ENCODE data around the gene ERRFI1.

The ERRFI1 gene

GRCh38 chr1:8019229-8019620 lies 6.9 kb downstream of the ERRFI1 start:
- DNase-seq (ENCODE audit: low read depth in 4 of 4, low spot score in 1 of 4) = no peak

GRCh38 chr1:8018492-8019228 lies 7.4 kb downstream of the ERRFI1 start:
- DNase-seq (ENCODE audit: low read depth in 4 of 4, low spot score in 1 of 4) = no peak

GRCh38 chr1:8017495-8018197 lies 8.5 kb downstream of the ERRFI1 start:
- DNase-seq (ENCODE audit: low read depth in 4 of 4, low spot score in 1 of 4) = no peak

GRCh38 chr1:8016895-8017241 lies 9.2 kb downstream of the ERRFI1 start:
- no peak for DNase-seq (ENCODE audit: low read depth in 4 of 4, low spot score in 1 of 4)

- DNase-seq (ENCODE audit: low read depth in 4 of 4, low spot score in 1 of 4) = no peak
These were observed 9.8 kb downstream of the ERRFI1 start for GRCh38 chr1:8016210-8016894.

GRCh38 chr1:8015809-8016165 lies 10.3 kb downstream of the ERRFI1 start:
- DNase-seq (ENCODE audit: low read depth in 4 of 4, low spot score in 1 of 4) = no peak

GRCh38 chr1:8015036-8015808 lies 10.9 kb downstream of the ERRFI1 start:
- no peak for DNase-seq (ENCODE audit: low read depth in 4 of 4, low spot score in 1 of 4)

GRCh38 chr1:8014381-8014988 lies 11.6 kb downstream of the ERRFI1 start:
- no peak for DNase-seq (ENCODE audit: low read depth in 4 of 4, low spot score in 1 of 4)

- DNase-seq (ENCODE audit: low read depth in 4 of 4, low spot score in 1 of 4) = no peak
These were observed 12.3 kb downstream of the ERRFI1 start for GRCh38 chr1:8013800-8014199.

- DNase-seq (ENCODE audit: low read depth in 4 of 4, low spot score in 1 of 4) = no peak
These were observed 12.7 kb downstream of the ERRFI1 start for GRCh38 chr1:8013399-8013798.

- no peak for DNase-seq (ENCODE audit: low read depth in 4 of 4, low spot score in 1 of 4)
These were observed 13.2 kb downstream of the ERRFI1 start for GRCh38 chr1:8012955-8013354.

GRCh38 chr1:8011923-8012858 lies 13.9 kb downstream of the ERRFI1 start:
- DNase-seq (ENCODE audit: low read depth in 4 of 4, low spot score in 1 of 4) = no peak

- DNase-seq (ENCODE audit: low read depth in 4 of 4, low spot score in 1 of 4) = no peak
These were observed 15.1 kb downstream of the ERRFI1 start for GRCh38 chr1:8011016-8011415.

- DNase-seq (ENCODE audit: low read depth in 4 of 4, low spot score in 1 of 4) = no peak
These were observed 15.9 kb downstream of the ERRFI1 start for GRCh38 chr1:8010080-8010664.

GRCh38 chr1:8009043-8010002 lies 16.8 kb downstream of the ERRFI1 start:
- no peak for DNase-seq (ENCODE audit: low read depth in 4 of 4, low spot score in 1 of 4)

GRCh38 chr1:8006037-8006963 lies 19.8 kb downstream of the ERRFI1 start:
- DNase-seq (ENCODE audit: low read depth in 4 of 4, low spot score in 1 of 4) = no peak

- no peak for DNase-seq (ENCODE audit: low read depth in 4 of 4, low spot score in 1 of 4)
These were observed 21.1 kb downstream of the ERRFI1 start for GRCh38 chr1:8004803-8005573.
